ENCODE results near the gene OR8B3.
"Not testable (repeated sequence)": the region's sequence is repeated elsewhere in the genome, so short reads cannot be mapped to it uniquely, and the experiment has no call there.

OR8B3 gene

DNA sequence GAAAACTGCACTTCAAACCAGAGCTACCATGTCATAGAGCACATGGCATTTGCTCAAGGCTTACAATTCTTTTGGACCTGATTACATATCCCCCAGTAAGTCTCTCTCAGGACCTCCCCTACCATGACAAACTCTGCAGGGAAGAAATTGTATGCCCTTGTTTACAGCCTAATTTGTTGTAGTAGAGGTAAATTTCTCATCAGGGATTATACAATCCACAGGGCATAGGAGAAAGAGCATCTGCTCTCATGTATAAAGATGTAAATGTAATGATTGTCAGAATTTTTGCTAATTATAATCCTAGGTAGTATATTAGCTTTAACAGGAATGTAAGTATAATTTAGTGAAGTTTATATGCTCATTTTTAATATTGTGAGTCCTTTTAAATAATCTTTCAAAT, at the start of gene OR8B3:
OR8B3 (minus strand) TSS at position 101 of the 400 bp plus-strand sequence. CDS start 1,673 bp downstream, outside the sequence.
- DNase-seq = no peak

DNA sequence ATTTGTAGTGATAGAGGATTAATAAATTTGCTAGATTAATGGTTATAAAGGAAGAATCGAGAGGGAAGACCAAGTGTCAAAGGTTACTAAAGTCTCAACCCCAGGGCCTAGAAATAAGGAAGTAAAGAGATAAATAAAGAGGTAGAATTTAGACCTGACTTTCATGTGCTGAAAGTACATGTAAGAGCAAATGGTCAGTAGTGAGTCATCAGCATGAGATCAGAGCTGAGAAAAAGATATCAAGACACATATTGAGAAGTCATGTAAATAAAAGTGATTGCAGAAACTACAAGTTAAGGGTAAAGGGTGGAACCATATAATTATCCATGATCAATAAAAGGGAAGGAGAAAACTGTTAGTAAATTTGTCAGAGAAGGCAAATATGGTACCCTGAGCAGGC, 48.1 kb upstream of the OR8B3 start:
- DNase-seq = no peak

GRCh38 chr11:124445646-124446150, 46.9 kb upstream of the OR8B3 start, which contains the start of gene OR8B8:
TSS of gene OR8B8 (minus strand) at chr11:124445696. CDS start at chr11:124441085, 4,611 bp downstream.
- DNase-seq = no peak

GRCh38 chr11:124442847-124443246, 44.0 kb upstream of the OR8B3 start:
- DNase-seq = no peak

GRCh38 chr11:124442442-124442841, 43.6 kb upstream of the OR8B3 start:
- no peak for DNase-seq

GRCh38 chr11:124441519-124441918, 42.7 kb upstream of the OR8B3 start:
- DNase-seq = no peak

GRCh38 chr11:124441081-124441480, 42.3 kb upstream of the OR8B3 start:
- DNase-seq = no peak

DNA sequence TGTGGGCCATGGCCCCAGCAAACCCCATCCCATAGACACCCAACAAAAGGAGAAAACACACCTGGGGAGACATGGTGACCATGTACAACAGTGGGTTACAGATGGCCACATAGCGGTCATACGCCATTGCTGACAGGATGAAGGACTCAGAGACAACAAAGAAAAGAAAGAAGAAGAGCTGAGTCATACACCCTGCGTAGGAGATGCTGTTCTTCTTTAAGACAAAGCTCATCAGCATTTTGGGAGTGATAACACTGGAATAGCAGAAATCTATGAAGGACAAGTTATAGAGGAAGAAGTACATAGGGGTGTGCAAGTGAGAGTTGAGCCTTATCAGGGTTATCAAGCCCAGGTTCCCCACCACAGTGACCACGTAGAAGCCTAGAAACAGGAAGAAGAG, 41.8 kb upstream of the OR8B3 start:
- no peak for DNase-seq

DNA sequence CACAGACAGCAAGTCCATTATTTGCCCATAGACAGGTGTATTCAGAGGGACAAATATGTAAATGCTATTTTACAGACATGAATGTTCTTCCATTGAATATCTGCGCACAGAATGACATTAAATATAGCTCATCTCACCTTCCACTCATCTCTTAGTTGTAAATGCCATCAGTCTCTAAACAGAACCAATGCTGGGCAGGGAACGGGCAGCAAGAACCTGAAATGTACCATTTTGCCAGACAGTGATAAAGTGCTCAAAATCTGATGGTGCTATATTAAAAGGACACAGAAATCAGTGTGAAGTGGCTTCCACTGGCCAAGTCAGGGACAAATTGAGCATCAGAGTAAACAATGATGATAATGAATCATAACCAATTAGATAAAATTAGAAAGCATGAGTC, 35.9 kb upstream of the OR8B3 start:
- DNase-seq = no peak

- DNase-seq = no peak
These were observed 30.8 kb upstream of the OR8B3 start for GRCh38 chr11:124429599-124429998.

DNA sequence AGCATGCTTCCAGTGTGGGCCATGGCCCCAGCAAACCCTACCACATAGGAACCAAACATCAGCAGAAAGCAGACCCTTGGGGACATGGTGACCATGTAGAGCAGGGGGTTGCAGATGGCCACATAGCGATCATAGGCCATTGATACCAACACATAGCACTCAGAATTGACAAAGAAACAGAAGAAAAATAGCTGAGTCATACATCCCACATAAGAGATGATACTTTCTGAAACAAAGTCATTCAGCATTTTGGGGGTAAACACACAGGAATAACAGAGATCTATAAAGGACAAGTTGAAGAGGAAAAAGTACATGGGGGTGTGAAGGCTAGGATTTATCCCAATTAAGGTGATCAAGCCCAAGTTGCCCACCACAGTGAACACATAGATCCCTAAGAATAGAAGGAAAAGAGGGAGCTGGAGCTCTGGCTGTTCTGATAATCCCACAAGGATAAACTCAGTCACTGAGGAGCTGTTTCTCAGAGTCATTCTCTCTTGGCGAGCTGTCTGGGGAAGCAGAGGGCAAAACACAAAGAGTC, 25.6 kb upstream of the OR8B3 start, which contains the start of gene OR8B4:
OR8B4 (minus strand) TSS at position 488 of the 538 bp plus-strand sequence; CDS start at position 488, 0 bp downstream.
- DNase-seq = no peak

DNA sequence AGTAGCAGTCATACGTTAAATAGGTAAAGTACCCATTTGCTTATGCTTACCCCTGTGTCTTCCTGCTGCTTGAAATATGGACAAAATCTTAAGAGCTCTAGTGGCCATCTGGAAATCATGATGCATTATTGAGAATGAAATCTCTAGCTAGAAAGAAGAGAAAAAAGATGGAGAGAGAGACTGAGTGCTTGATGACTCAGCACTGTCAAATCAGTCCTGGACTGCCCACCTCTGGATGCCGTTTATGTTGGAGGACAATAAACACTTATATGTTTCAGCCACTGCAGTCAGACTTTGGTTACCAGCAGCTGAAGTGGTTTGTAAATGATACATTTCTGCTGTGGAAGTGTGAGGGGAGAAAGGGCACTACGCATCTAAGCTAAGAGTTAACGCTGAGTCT, 22.2 kb upstream of the OR8B3 start:
- DNase-seq = no peak

DNA sequence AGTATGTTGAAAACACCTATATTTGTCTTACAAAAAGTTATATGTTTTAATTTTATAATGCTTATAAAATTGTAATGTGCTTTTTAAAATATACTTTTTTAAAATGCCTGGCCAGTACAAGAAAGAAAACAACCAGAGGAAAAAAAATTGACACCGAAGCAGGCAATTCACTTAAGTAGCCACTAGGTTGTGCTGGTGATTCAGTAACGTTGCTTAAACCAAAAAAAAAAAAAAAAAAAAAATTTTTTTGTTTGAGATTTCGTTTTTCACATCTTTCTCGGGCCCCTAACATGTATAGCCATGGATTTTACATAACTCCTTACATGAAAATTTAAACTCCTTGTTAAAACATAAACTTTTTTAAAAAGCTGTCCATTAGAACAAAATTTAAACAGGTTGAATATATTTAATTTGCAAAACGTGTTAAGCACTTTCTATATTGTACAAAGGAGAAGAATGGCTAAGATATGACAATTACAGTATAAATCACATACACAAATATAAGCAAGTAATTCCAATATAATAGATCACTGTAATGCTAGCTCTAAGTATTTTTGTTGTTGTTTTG, 16.6 kb upstream of the OR8B3 start:
- peak; percentile 30 for DNase-seq

- no peak for DNase-seq
These were observed 11.1 kb upstream of the OR8B3 start for GRCh38 chr11:124409906-124410305.

DNA sequence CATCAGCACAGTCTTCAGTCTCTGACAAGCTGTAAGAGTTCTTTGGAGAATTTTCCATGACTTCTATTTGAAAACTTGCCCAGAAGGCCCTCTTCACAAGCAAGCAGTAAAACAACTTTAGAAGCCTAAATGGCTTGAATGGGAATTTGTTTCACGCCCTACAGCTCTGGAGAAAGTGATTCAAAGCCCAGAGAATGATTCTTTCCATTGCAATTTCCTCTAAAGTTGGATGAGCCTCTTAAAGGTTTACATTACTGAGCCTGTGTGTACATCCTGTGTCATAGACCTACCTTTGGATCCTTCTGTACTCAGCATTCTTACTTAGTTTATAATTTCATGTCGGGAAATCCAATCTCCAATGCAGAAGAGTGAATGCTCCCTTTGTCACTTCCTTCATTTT, 6.8 kb upstream of the OR8B3 start:
- no peak for DNase-seq

DNA sequence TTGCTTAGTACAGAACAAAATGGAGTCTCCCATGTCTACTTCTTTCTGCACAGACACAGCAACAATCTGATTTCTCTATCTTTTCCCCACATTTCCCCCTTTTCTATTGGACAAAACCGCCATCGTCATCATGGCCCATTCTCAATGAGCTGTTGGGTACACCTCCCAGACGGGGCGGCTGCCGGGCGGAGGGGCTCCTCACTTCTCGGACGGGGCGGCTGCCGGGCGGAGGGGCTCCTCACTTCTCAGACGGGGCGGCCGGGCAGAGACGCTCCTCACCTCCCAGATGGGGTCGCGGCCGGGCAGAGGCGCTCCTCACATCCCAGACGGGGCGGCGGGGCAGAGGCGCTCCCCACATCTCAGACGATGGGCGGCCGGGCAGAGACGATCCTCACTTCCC, 4.4 kb upstream of the OR8B3 start:
- DNase-seq = not testable (repeated sequence)

DNA sequence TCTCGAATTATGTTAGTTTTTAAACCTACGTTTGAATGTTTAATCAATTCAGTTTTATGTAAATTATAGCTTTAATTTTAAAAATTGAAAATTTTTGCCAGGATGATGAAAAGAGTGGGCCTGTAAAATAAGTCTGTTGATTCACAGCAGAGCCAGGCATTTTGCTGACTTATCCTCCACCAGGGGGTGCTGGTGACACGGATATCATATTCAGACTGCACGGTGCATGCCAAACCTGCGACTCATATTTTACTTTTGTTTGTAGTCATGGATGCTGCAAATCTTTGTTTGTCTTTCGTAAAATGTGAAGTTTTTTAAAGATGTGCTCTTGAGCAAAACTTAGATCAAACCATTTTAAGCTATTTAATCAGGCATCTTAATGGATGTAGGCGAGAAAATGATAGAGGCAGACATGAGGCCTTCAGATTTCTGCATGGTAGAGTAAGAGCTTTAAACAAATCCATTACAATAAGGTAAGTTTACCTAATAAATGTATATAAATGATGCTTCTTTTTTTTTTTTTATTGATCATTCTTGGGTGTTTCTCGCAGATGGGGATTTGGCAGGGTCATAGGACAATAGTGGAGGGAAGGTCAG, 3.6 kb upstream of the OR8B3 start:
- no peak for DNase-seq

DNA sequence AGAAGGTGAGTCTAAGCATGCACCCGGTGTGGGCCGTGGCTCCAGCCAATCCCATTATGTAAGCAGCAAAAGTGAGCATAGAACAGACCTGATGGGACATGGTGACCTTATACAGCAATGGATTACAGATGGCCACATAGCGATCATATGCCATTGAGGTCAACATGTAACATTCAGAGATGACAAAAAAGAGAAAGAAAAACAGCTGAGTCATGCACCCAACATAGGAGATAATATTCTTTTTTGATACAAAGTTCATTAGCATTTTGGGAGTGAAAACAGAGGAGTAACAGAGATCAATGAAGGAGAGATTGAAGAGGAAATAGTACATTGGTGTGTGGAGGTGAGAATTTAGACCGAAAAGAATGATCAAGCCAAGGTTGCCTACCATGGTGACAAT, 2.0 kb downstream of the OR8B3 start:
- not testable (repeated sequence) for DNase-seq

DNA sequence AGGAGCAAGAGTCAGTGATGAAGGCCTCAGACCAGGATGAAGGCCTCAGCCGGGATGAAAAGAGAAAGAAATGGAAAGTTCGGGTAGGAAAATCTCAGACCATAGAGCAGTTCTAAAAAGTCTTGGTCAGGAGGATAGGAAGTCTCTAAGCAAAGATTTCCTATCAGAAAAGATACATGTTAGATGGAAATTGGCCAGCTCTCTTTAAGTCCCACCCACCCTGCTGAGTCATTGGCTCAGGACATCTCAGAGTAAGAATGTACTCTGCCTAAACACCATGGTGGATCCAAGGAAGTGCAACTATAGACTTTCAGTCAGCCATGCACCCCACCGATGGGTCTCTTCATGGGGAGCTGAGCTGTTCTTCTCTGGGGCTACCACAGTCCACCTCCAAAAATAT, 4.4 kb downstream of the OR8B3 start:
- DNase-seq = no peak

DNA sequence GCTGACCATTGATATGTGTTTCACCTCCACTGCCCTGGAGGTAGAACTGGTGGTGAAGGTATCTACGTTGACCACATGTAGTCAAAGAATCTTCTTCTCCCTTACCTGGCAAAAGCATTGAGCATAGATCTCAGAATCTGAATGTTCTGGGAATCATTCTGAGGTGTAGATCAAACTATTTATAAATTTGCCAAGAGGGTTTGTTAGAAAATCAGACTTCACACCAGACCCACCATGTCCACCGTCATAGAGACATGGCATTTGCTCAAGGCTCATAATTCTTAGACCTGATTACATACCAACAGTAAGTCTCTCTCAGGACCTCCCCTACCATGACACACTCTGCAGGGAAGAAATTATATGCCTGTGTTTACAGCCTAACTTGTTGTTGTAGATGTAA, 14.4 kb downstream of the OR8B3 start, which contains the start of gene OR8B2:
OR8B2 (minus strand) TSS at position 101 of the 400 bp plus-strand sequence. CDS start 1,156 bp downstream, outside the sequence.
- no peak for DNase-seq

GRCh38 chr11:124382857-124383256, 16.0 kb downstream of the OR8B3 start:
- DNase-seq = not testable (repeated sequence)

DNA sequence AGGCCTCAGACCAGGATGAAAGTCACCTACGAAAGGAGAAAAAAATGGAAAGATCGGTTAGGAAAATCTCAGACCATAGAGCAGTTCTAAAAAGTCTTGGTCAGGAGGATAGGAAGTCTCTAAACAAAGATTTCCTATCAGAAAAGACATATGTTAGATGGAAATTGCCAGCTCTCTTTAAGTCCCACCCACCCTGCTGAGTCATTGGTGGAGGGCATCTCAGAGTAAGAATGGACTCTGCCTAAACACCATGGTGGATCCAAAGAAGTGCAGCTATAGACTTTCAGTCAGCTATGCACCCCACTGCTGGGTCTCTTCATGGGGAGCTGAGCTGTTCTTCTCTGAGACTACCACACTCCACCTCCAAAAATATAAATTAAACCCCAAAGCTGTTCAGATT, 18.2 kb downstream of the OR8B3 start:
- no peak for DNase-seq

DNA sequence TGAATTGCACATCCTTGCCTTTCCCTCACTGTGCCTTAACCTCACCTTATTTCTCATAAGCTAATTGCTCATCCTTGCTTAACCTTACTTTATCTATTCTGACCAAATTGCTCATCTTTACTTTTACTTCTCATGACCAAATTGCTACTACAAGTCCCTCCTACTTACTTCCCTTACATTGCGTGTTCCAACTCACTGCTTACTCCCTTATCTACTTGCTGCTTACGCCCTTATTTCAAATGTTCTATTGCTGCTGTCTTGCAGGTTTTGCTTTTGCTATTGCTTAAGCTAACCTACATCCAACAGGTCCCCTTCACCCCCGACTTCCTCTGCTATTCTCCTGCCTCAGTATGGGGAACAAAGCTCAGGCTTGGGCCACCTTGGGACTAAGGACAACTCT, 22.5 kb downstream of the OR8B3 start:
- no peak for DNase-seq

DNA sequence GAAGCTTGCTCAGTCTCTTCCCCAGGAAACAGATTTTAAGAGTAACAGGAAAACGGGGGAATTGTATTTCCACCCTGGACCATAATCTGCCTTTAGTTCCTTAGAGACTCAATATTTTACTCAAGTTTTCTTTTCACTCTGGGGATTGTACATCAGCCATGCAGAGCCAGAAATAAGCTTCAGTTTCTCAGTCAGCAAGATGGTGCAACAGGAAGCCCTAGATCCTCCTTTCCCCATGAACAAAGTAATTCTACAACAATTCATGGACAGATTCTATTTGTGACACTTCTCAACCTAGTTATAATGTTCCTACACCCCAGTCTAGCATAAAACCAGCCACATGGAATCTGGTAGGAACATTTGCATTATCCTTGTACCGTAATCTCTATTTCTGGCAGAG, 39.3 kb downstream of the OR8B3 start:
- no peak for DNase-seq
